Measurements from ENCODE around the gene SRD5A3. TPM values are rescaled to one million over a fixed set of nuclear protein-coding genes. Genes with fewer than 3 reads are reported as not detected.

Gene SRD5A3
- total RNA-seq (10 to 100 TPM in 1 of 5 donors, 1 to 10 TPM in 3, not detected in 1; 1.8 to 11.2 (median 9.3) TPM), polyA plus RNA-seq (10 to 100 TPM in 1 of 3 donors, 1 to 10 TPM in 2; 6.5 to 13.0 (median 8.1) TPM)
- long read RNA-seq, donor 1, full-length matches to known transcripts, result 4 of 4 reads
- long read RNA-seq, donor 1, partial matches to known transcripts, result 0 of 4 reads
- long read RNA-seq, donor 1, other reads (novel, unspliced or antisense), result 0 of 4 reads
- long read RNA-seq, donor 2, full-length matches to known transcripts, result 5 of 5 reads
- long read RNA-seq, donor 2, partial matches to known transcripts, result 0 of 5 reads
- long read RNA-seq, donor 2, other reads (novel, unspliced or antisense), result 0 of 5 reads
- long read RNA-seq, donor 3, full-length matches to known transcripts, result 4 of 4 reads
- long read RNA-seq, donor 3, partial matches to known transcripts, result 0 of 4 reads
- long read RNA-seq, donor 3, other reads (novel, unspliced or antisense), result 0 of 4 reads
- long read RNA-seq, donor 4, result 0 reads
- long read RNA-seq, donor 5, full-length matches to known transcripts, result 9 of 9 reads
- long read RNA-seq, donor 5, partial matches to known transcripts, result 0 of 9 reads
- long read RNA-seq, donor 5, other reads (novel, unspliced or antisense), result 0 of 9 reads
- long read RNA-seq, donor 6, result 0 reads
- long read RNA-seq, donor 7, full-length matches to known transcripts, result 15 of 15 reads
- long read RNA-seq, donor 7, partial matches to known transcripts, result 0 of 15 reads
- long read RNA-seq, donor 7, other reads (novel, unspliced or antisense), result 0 of 15 reads
- long read RNA-seq, donor 8, full-length matches to known transcripts, result 2 of 2 reads
- long read RNA-seq, donor 8, partial matches to known transcripts, result 0 of 2 reads
- long read RNA-seq, donor 8, other reads (novel, unspliced or antisense), result 0 of 2 reads
- long read RNA-seq, donor 9, full-length matches to known transcripts, result 6 of 11 reads
- long read RNA-seq, donor 9, partial matches to known transcripts, result 5 of 11 reads
- long read RNA-seq, donor 9, other reads (novel, unspliced or antisense), result 0 of 11 reads
- long read RNA-seq, donor 10, full-length matches to known transcripts, result 9 of 9 reads
- long read RNA-seq, donor 10, partial matches to known transcripts, result 0 of 9 reads
- long read RNA-seq, donor 10, other reads (novel, unspliced or antisense), result 0 of 9 reads

- intact Hi-C loops (cut with DNase I; ENCODE audit: low total_unique reads), result loop anchor here (5.0 kb wide), 1 partner anchor 51 kb away; the partner anchor contains the start of gene TMEM165
- Histone ChIP-seq H3K4me1 (peaks cover 11 to 32% (median 21%) of the 10 kb centered on the region in 4 donors), H3K27ac (peak within 1 kb of the TSS; percentile 92 to 98 (median 97)), H3K27me3 (no peaks in the 10 kb centered on the region), H3K9me3 (no peaks in the 10 kb centered on the region), H3K4me3 (peak within 1 kb of the TSS; percentile 58 to 78 (median 70)), H3K36me3 (peaks cover 0 to 3% (median 0%) of the 10 kb centered on the region in 4 donors)
- peak; percentile 88 to 95 for DNase-seq
- 0 to 1% (median 0%) methylated on average over 34 to 95 of the region's 95 CpGs for WGBS, 5 donors
- peak; percentile 14 to 73 (median 42) for TF ChIP-seq POLR2AphosphoS5 (IDR thresholded peaks at IDR 0.05)
- TF ChIP-seq CTCF (IDR thresholded peaks at IDR 0.05), result peak in 5 of 7 experiments; percentile 66 to 96 (median 86)
- no peak for TF ChIP-seq EP300 (IDR thresholded peaks at IDR 0.05)
These were observed at the start of gene SRD5A3 for GRCh38 chr4:55345980-55346850. Gene SRD5A3, plus strand, starts transcription at chr4:55346242. Its CDS starts 95 bp downstream, at chr4:55346337.

- no peak for TF ChIP-seq EP300 (IDR thresholded peaks at IDR 0.05)
- TF ChIP-seq POLR2A (IDR thresholded peaks at IDR 0.05), result no peak
- TF ChIP-seq POLR2AphosphoS5 (IDR thresholded peaks at IDR 0.05), result no peak
- no peak for TF ChIP-seq CTCF (IDR thresholded peaks at IDR 0.05)
- peak; percentile 51 to 58 for DNase-seq
- peaks cover 0 to 14% (median 2%) of the 10 kb centered on the region in 4 donors for H3K9me3 ChIP-seq
- 51 to 56% (median 54%) methylated on average over 8 to 9 of the region's 9 CpGs for WGBS, 5 donors
- H3K27me3 ChIP-seq, result no peaks in the 10 kb centered on the region
- peak overlapping the region in 1 of 5 donors; percentile 31 for H3K27ac ChIP-seq
- intact Hi-C loops (cut with DNase I; ENCODE audit: low total_unique reads), result no loop called here
- H3K4me1 ChIP-seq, result no peaks in the 10 kb centered on the region
- no peaks in the 10 kb centered on the region for H3K36me3 ChIP-seq
- no peak overlapping the region for H3K4me3 ChIP-seq
These were observed 48.7 kb upstream of the SRD5A3 start for GRCh38 chr4:55297346-55297745.

DNA sequence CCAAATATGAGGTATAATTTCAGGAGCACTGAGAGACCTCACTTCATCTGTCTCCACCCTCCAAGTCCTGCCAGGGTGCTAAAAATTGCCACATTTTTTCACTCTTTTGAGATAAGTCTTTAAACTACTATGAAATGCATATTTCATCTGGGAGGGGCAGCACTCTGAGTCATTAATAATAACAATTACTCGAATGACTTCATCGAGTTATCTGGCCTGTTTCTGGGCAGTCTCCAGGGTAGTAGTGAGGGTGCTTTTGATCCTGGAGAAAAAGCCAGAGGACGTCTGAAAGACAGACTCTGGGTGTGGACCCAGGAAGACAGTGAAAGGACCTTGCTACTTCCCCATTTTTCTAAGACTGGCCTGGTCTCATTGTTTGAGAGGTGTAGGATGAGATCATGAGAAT, 42.3 kb upstream of the SRD5A3 start:
- Histone ChIP-seq H3K4me3 (no peak overlapping the region), H3K27me3 (no peaks in the 10 kb centered on the region), H3K9me3 (no peaks in the 10 kb centered on the region), H3K4me1 (no peaks in the 10 kb centered on the region), H3K27ac (peak overlapping the region in 2 of 5 donors; percentile 2 to 52), H3K36me3 (no peaks in the 10 kb centered on the region)
- WGBS, 5 donors, result 16 to 43% (median 21%) methylated on average over 3 of the region's 3 CpGs
- TF ChIP-seq EP300 (IDR thresholded peaks at IDR 0.05) (no peak), POLR2AphosphoS5 (IDR thresholded peaks at IDR 0.05) (peak in 1 of 3 donors; percentile 9)
- intact Hi-C loops (cut with DNase I; ENCODE audit: low total_unique reads), result no loop called here
- peak in 1 of 2 donors; percentile 80 for DNase-seq

DNA sequence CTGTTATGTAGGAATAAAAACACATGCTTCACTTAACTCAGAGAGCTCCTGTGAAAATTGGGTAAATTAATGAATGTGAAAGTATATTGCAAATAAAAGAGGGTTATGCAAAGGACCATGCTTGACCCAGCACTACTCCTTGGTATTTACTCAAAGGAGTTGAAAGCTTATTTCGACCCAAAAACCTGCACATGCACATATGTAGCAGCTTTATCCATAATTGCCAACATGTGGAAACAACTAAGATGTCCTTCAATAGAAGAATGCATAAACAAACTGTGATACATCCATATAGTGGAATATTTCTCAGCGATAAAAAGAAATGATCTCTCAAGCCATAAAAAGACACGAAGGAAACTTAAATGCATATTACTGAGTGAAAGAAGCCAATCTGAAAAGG, 41.7 kb upstream of the SRD5A3 start:
- TF ChIP-seq CTCF (IDR thresholded peaks at IDR 0.05) (no peak), POLR2AphosphoS5 (IDR thresholded peaks at IDR 0.05) (no peak), EP300 (IDR thresholded peaks at IDR 0.05) (no peak), POLR2A (IDR thresholded peaks at IDR 0.05) (no peak)
- DNase-seq, result no peak
- no peaks in the 10 kb centered on the region for H3K36me3 ChIP-seq
- no peaks in the 10 kb centered on the region for H3K27me3 ChIP-seq
- intact Hi-C loops (cut with DNase I; ENCODE audit: low total_unique reads), result no loop called here
- no peaks in the 10 kb centered on the region for H3K9me3 ChIP-seq
- WGBS, 5 donors, result 82 to 87% (median 83%) methylated on average over 3 of the region's 3 CpGs
- H3K27ac ChIP-seq, result peak overlapping the region in 2 of 5 donors; percentile 2 to 52
- no peaks in the 10 kb centered on the region for H3K4me1 ChIP-seq
- no peak overlapping the region for H3K4me3 ChIP-seq

Data from stomach (tissue), 19 donors.